H9 (cell line): ENCODE data around the gene TIMM9. TPM values are rescaled to one million over a fixed set of nuclear protein-coding genes. Genes with fewer than 3 reads are reported as not detected.

ENCODE experiments used
- DNase-seq: peaks from one replicate; pipeline ENCODE4 v3.0.0-alpha.2; 2017
- H2AFZ ChIP-seq: one replicate; pipeline ENCODE4 v1.6.1; 2013; ENCODE audit warnings: mild to moderate bottlenecking, low read length, control low read depth, moderate library complexity
- H2AK5ac ChIP-seq: 2 replicates; pipeline ENCODE4 v1.6.1; 2013; ENCODE audit warnings: low read length, control low read depth, mixed read lengths; ENCODE audit not compliant: insufficient read length
- H2BK120ac ChIP-seq: one replicate; pipeline ENCODE4 v1.6.1; 2013; ENCODE audit warnings: low read depth, mild to moderate bottlenecking, low read length, control low read depth, inconsistent platforms; ENCODE audit not compliant: poor library complexity, severe bottlenecking
- H2BK12ac ChIP-seq: 2 replicates; pipeline ENCODE4 v1.6.1; 2013; ENCODE audit warnings: low read length, control low read depth, mixed read lengths, low read depth; ENCODE audit not compliant: insufficient read length
- H2BK15ac ChIP-seq: 2 replicates; pipeline ENCODE4 v1.6.1; 2013; ENCODE audit warnings: low read depth, low read length, control low read depth
- H2BK20ac ChIP-seq: one replicate; pipeline ENCODE4 v1.6.1; 2013; ENCODE audit warnings: low read depth, mild to moderate bottlenecking, low read length, control low read depth, inconsistent platforms; ENCODE audit not compliant: poor library complexity, severe bottlenecking
- H2BK5ac ChIP-seq: 2 replicates; pipeline ENCODE4 v1.6.1; 2013; ENCODE audit warnings: low read length, control low read depth, mixed read lengths; ENCODE audit not compliant: insufficient read length
- H3K14ac ChIP-seq: 2 replicates; pipeline ENCODE4 v1.6.1; 2013; ENCODE audit warnings: low read length, control low read depth; ENCODE audit not compliant: insufficient read depth
- H3K18ac ChIP-seq: 2 replicates; pipeline ENCODE4 v1.6.1; 2013; ENCODE audit warnings: low read depth, mild to moderate bottlenecking, mixed read lengths, low read length, control low read depth; ENCODE audit not compliant: insufficient read length
- H3K23ac ChIP-seq: 2 replicates; pipeline ENCODE4 v1.6.1; 2013; ENCODE audit warnings: low read length, control low read depth, mixed read lengths, low read depth; ENCODE audit not compliant: insufficient read length
- H3K23me2 ChIP-seq: 2 replicates; pipeline ENCODE4 v1.6.1; 2013; ENCODE audit warnings: low read depth, mild to moderate bottlenecking, mixed read lengths, low read length, control low read depth; ENCODE audit not compliant: insufficient read length, poor library complexity, severe bottlenecking
- H3K27ac ChIP-seq: 2 replicates; pipeline ENCODE4 v1.5.1; 2013; ENCODE audit warnings: low read length, control low read depth, mixed read lengths, low read depth; ENCODE audit not compliant: insufficient read length
- H3K27me3 ChIP-seq: 2 replicates; pipeline ENCODE4 v1.6.1; 2013; ENCODE audit warnings: low read length, control low read depth, inconsistent platforms; ENCODE audit not compliant: insufficient read depth
- H3K4ac ChIP-seq: 2 replicates; pipeline ENCODE4 v1.6.1; 2013; ENCODE audit warnings: low read depth, mild to moderate bottlenecking, control low read depth, inconsistent platforms, low read length, moderate library complexity
- H3K4me1 ChIP-seq: 2 replicates; pipeline ENCODE4 v1.6.1; 2013; ENCODE audit warnings: low read length, control low read depth, inconsistent platforms; ENCODE audit not compliant: insufficient read depth
- H3K4me2 ChIP-seq: 2 replicates; pipeline ENCODE4 v1.6.1; 2013; ENCODE audit warnings: low read length, control low read depth, mixed read lengths; ENCODE audit not compliant: insufficient read length, insufficient read depth
- H3K56ac ChIP-seq: 2 replicates; pipeline ENCODE4 v1.6.1; 2013; ENCODE audit warnings: low read depth, mild to moderate bottlenecking, mixed read lengths, low read length, control low read depth; ENCODE audit not compliant: insufficient read length
- H3K79me1 ChIP-seq: 2 replicates; pipeline ENCODE4 v1.6.1; 2013; ENCODE audit warnings: low read depth, mild to moderate bottlenecking, moderate library complexity, low read length, control low read depth, inconsistent platforms; ENCODE audit not compliant: insufficient read depth, poor library complexity, severe bottlenecking
- H3K79me2 ChIP-seq: 2 replicates; pipeline ENCODE4 v1.6.1; 2013; ENCODE audit warnings: low read length, control low read depth, inconsistent platforms; ENCODE audit not compliant: insufficient read depth
- H3K9ac ChIP-seq: 2 replicates; pipeline ENCODE4 v1.6.1; 2013; ENCODE audit warnings: low read length, control low read depth, mixed read lengths; ENCODE audit not compliant: insufficient read length; ENCODE audit errors: extremely low read depth
- H3K9me3 ChIP-seq: one replicate; pipeline ENCODE4 v1.6.1; 2013; ENCODE audit warnings: low read depth, low read length, inconsistent platforms; ENCODE audit not compliant: control insufficient read depth
- H3T11ph ChIP-seq: one replicate; pipeline ENCODE4 v1.6.1; 2013; ENCODE audit warnings: mild to moderate bottlenecking, low read length, control low read depth, inconsistent platforms
- H4K20me1 ChIP-seq: one replicate; pipeline ENCODE4 v1.6.1; 2013; ENCODE audit not compliant: control insufficient read depth, insufficient read length, insufficient read depth
- H4K5ac ChIP-seq: 2 replicates; pipeline ENCODE4 v1.6.1; 2013; ENCODE audit warnings: low read depth, mild to moderate bottlenecking, mixed read lengths, low read length, control low read depth; ENCODE audit not compliant: insufficient read length
- H4K8ac ChIP-seq: replicated peaks from 2 replicates; pipeline ENCODE4 v1.6.1; 2013; ENCODE audit warnings: low read length, control low read depth, mixed read lengths, low read depth; ENCODE audit not compliant: insufficient read length
- H4K91ac ChIP-seq: 2 replicates; pipeline ENCODE4 v1.6.1; 2013; ENCODE audit warnings: low read depth, mild to moderate bottlenecking, moderate library complexity, mixed read lengths, low read length, control low read depth; ENCODE audit not compliant: insufficient read length
- H3K27ac Mint-ChIP-seq, 3 experiments: 2 replicates in 2 of 3; 3 replicates in 1 of 3; pipeline ENCODE4 v1.8.0; 2020 to 2021; ENCODE audit warnings: mixed read lengths in 3 of 3, mild to moderate bottlenecking in 1 of 3, moderate library complexity in 1 of 3
- H3K27me3 Mint-ChIP-seq: 2 replicates; pipeline ENCODE4 v1.8.0; 2021; ENCODE audit warnings: low read depth, mild to moderate bottlenecking, moderate library complexity, mixed read lengths
- H3K36me3 Mint-ChIP-seq, 3 experiments: 2 replicates in 2 of 3; 3 replicates in 1 of 3; pipeline ENCODE4 v1.8.0; 2020 to 2021; ENCODE audit warnings: low read depth in 3 of 3, mixed read lengths in 3 of 3; ENCODE audit not compliant: insufficient read depth in 1 of 3
- H3K4me1 Mint-ChIP-seq, 2 experiments: 2 replicates each; pipeline ENCODE4 v1.8.0; 2020; ENCODE audit warnings: mixed read lengths in 2 of 2
- H3K4me3 Mint-ChIP-seq, 2 experiments: 2 replicates in 1 of 2; 3 replicates in 1 of 2; pipeline ENCODE4 v1.8.0; 2020 to 2021; ENCODE audit warnings: mild to moderate bottlenecking in 2 of 2, mixed read lengths in 2 of 2, moderate library complexity in 1 of 2
- H3K9me3 Mint-ChIP-seq, 2 experiments: 2 replicates in 1 of 2; 3 replicates in 1 of 2; pipeline ENCODE4 v1.8.0; 2020; ENCODE audit warnings: mild to moderate bottlenecking in 2 of 2, mixed read lengths in 2 of 2, moderate library complexity in 1 of 2
- WGBS: extraction: QIAGEN DNeasy Blood & Tissue Kit; methylation state at CpG from one replicate; pipeline ENCODE4 v1.1.7; 2013; ENCODE audit warnings: missing lambda C conversion rate, low lambda C conversion rate, mixed read lengths; ENCODE audit not compliant: insufficient read length; ENCODE audit errors: extremely low coverage; 5-methylcytosine and 5-hydroxymethylcytosine counted together
- total RNA-seq: library from RNA; stranded (reverse); gene quantifications from 2 replicates; pipeline ENCODE4 v1.2.1, GENCODE V29; 2021
- TF ChIP-seq, protein P1 (sequence below): fragments of 200-600 bp; sonication (generic); conservative IDR thresholded peaks from 3 replicates; pipeline ENCODE4 v1.8.0; 2021; ENCODE audit warnings: antibody characterized with exemption, mild to moderate bottlenecking

The TIMM9 gene
- total RNA-seq, 1 experiment from 2014 or later: 51.4 TPM

GRCh38 chr14:58476320-58476719, 49.0 kb upstream of the TIMM9 start:
- H2BK15ac ChIP-seq: no peak overlapping the region
- H2AFZ ChIP-seq: no peak overlapping the region

More at GRCh38 chr14:58476320-58476719, 49.0 kb upstream of the TIMM9 start:
- no peak overlapping the region for H4K5ac ChIP-seq
- H2BK5ac ChIP-seq: no peak overlapping the region
- H3K4me3 Mint-ChIP-seq: no peak overlapping the region
- H3K9ac ChIP-seq: no peak overlapping the region
- no peak overlapping the region for H3K27ac Mint-ChIP-seq
- H2BK120ac ChIP-seq: no peak overlapping the region
- H4K91ac ChIP-seq: no peak overlapping the region
- no peaks in the 10 kb centered on the region for H3K4me1 Mint-ChIP-seq
- no peak overlapping the region for H3T11ph ChIP-seq
- H3K23me2 ChIP-seq: no peaks in the 10 kb centered on the region
- H2AK5ac ChIP-seq: no peak overlapping the region
- no peaks in the 10 kb centered on the region for H3K9me3 ChIP-seq
- H2BK20ac ChIP-seq: no peak overlapping the region
- H4K8ac ChIP-seq: no peak overlapping the region
- H3K4ac ChIP-seq: no peak overlapping the region
- no peaks in the 10 kb centered on the region for H3K27me3 ChIP-seq
- H3K4me2 ChIP-seq: no peak overlapping the region
- no peaks in the 10 kb centered on the region for H4K20me1 ChIP-seq
- TF ChIP-seq, protein P1, sequence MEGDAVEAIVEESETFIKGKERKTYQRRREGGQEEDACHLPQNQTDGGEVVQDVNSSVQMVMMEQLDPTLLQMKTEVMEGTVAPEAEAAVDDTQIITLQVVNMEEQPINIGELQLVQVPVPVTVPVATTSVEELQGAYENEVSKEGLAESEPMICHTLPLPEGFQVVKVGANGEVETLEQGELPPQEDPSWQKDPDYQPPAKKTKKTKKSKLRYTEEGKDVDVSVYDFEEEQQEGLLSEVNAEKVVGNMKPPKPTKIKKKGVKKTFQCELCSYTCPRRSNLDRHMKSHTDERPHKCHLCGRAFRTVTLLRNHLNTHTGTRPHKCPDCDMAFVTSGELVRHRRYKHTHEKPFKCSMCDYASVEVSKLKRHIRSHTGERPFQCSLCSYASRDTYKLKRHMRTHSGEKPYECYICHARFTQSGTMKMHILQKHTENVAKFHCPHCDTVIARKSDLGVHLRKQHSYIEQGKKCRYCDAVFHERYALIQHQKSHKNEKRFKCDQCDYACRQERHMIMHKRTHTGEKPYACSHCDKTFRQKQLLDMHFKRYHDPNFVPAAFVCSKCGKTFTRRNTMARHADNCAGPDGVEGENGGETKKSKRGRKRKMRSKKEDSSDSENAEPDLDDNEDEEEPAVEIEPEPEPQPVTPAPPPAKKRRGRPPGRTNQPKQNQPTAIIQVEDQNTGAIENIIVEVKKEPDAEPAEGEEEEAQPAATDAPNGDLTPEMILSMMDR: no peak
- no peak overlapping the region for H3K18ac ChIP-seq
- H2BK12ac ChIP-seq: no peak overlapping the region
- H3K56ac ChIP-seq: no peak overlapping the region
- no CpG with 5 or more reads among the region's 1 CpG for WGBS
- H3K27ac ChIP-seq: no peak overlapping the region
- no peak for DNase-seq
- H3K79me2 ChIP-seq: no peaks in the 10 kb centered on the region
- H3K79me1 ChIP-seq: no peaks in the 10 kb centered on the region
- H3K9me3 Mint-ChIP-seq: peaks cover 0 to 3% of the 10 kb centered on the region in 2 experiments; a peak in 2 of 5 replicates
- peaks cover 16 to 33% (median 18%) of the 10 kb centered on the region in 3 experiments for H3K36me3 Mint-ChIP-seq
- H3K27me3 Mint-ChIP-seq: no peaks in the 10 kb centered on the region; the same call in 1 of the 2 replicates
- no peak overlapping the region for H3K14ac ChIP-seq
- no peak overlapping the region for H3K23ac ChIP-seq
- H3K4me1 ChIP-seq: no peaks in the 10 kb centered on the region
